Stimulated activated CD8-positive, alpha-beta memory T cell treated with anti-CD3 and anti-CD28 coated beads, Interleukin-4, amount 100 ng/mL, for 4 hours (primary cell): ENCODE results near the gene RGSL1.

Source experiments
- DNase-seq, 2 donors: peaks; one replicate each; pipeline ENCODE4 v3.0.0-alpha.2; 2020; ENCODE audit warnings: low read depth in 2 of 2, low spot score in 1 of 2

RGSL1 gene

GRCh38 chr1:182450087-182450486 is at the start of gene RGSL1:
TSS of gene RGSL1 (plus strand) at chr1:182450146. CDS start at chr1:182450166, 20 bp downstream.
- no peak for DNase-seq

- DNase-seq: no peak
These were observed 49.4 kb upstream of the RGSL1 start, which contains the start of gene TEDDM1 for GRCh38 chr1:182400567-182400966. TSS of gene TEDDM1 (minus strand) at chr1:182400667. CDS start at chr1:182400485, 182 bp downstream.

DNA sequence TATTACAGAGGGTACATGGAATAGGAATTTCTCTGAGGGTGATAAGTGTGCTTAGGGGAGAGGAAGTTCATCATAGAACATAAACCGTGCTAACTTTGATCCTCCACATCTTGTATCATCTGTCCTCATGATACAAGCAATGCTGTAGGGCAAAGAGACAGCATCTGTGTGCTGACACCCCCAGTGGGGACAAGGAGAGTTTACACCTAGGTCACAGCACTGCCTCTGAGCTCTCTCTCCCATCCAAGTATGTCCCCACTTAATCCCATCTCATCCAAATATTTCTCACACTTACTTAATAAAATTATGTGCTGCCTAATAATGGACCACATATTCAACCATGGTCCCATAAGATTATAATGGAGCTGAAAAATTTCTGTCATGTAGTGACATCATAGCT is 45.2 kb upstream of the RGSL1 start:
- DNase-seq: no peak

- no peak for DNase-seq
These were observed 44.4 kb upstream of the RGSL1 start for GRCh38 chr1:182405578-182405977.

GRCh38 chr1:182406012-182406411 is 43.9 kb upstream of the RGSL1 start:
- DNase-seq: no peak

GRCh38 chr1:182407724-182408123 is 42.2 kb upstream of the RGSL1 start:
- no peak for DNase-seq

DNA sequence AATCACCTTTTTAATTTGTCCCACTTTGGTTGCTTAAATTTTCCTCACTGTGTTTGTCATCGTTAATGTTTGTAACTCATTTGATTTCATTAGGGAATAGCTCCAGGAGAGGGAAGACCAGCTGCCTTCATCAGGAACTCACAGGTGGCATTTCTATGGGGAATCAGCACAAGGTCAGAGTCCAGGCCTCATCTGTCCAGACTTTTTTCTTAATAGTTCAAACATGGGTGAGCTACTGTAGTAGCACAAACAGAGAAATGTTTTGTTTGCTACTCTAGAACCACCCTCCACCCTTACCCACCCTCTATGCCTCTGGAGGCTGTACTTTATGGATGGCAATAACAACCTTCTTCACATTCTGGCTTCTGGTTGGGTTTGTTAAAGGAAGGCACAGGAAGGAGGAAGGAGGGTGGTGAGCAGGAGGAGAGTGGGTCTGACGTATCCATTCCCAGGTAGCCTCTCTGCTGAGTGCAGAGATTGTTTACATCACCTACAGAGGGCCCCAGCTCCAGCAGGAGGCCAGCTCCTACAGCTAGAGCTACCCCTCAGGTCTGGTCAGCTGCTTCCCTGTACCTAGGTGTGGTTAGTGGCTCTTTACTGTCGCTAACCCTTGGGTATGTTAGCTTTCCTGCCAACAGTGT is 41.4 kb upstream of the RGSL1 start:
- no peak for DNase-seq

- DNase-seq: no peak
These were observed 39.8 kb upstream of the RGSL1 start for GRCh38 chr1:182410138-182410537.

DNA sequence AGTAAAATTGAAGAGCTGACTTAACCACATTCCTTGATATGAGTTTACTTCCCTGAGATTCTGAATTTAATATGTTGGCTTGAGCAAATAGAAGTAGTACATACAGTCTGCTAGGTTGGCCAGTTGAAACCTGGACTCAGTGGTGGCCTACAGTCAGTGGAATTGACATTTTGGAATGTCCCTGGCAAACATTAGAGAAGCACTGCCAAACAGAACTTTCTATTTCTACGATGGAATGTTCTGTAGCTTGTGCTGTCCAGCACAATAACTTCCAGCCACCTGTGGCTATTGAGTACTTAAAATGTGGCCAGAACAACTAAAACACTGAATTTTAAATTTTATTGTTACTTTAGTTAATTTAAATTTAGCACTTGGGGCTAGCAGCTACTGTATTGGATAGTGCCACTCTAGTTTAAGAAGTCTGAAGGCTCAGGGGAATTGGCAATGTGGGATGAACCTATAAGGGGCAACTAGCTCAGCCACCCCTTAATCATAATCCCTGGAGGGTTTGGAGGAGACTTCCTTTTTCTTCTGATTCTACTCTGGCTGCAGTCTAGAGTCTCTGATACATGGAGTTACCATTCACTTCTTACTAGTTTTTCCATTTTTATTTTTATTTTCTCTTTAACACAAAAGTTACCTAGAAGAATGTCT is 39.2 kb upstream of the RGSL1 start:
- DNase-seq: no peak

DNA sequence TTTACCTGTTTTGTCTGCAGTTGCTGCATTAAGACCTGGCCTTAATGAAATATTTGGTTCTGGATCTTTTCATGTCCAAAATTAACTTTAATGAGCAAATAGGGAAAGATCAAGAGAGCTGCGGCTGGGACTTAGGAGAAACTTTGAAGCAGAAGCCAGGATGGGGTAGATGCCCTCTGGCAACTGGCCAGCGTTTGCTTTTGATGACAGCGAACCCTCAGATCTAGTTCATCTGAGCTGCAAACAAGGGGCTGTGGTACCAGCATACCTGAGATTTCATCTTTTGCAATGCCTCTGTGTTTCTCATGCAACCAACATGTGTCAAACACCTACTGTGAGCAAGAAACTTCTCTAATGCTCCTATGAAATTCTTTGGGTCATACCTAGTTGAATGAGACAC is 36.5 kb upstream of the RGSL1 start:
- no peak for DNase-seq

GRCh38 chr1:182413969-182414368 is 36.0 kb upstream of the RGSL1 start:
- DNase-seq: no peak

- no peak for DNase-seq
These were observed 34.2 kb upstream of the RGSL1 start for GRCh38 chr1:182415789-182416188.

- DNase-seq: no peak
These were observed 23.2 kb upstream of the RGSL1 start for GRCh38 chr1:182426442-182427430.

GRCh38 chr1:182428043-182428442 is 21.9 kb upstream of the RGSL1 start:
- DNase-seq: no peak

GRCh38 chr1:182430263-182431068 is 19.5 kb upstream of the RGSL1 start:
- DNase-seq: peak in 1 of 2 donors; percentile 5

DNA sequence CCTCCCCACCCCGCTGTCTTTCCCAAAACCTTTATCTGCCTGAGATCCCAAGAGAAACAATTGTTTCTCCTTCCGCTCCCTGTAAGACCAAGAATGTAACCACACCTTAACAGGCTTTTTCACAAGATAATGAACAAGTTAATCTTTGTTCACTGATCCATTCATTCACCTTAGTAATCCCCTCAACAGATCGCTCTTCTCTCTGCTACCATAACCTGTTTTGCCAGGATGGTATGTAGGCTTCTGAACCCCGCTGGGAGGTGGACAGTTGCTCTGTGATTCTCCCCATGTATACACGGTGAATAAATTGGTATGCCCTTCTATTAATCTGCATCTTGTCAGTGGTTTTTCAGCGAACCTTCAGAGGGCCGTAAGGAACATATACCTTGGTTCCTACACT is 18.7 kb upstream of the RGSL1 start:
- DNase-seq: no peak

DNA sequence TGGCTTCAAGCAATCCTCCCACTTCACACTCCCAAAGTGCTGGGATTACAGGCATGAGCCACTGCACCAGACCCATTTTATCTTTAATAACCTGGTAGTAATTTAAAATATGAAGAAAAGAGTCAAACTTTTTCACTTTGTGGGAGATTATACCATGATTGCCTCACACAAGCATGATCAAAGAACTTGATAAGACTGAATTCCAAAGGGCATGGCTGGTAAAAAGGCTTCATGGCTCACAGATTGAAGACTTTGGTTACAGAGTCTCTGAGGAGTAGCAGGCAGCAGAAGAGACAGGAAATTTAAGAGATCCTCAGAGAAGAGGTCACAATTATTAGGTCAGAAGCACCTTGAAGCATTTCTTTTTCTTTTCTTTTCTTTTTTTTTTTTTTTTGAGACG is 16.4 kb upstream of the RGSL1 start:
- DNase-seq: no peak

DNA sequence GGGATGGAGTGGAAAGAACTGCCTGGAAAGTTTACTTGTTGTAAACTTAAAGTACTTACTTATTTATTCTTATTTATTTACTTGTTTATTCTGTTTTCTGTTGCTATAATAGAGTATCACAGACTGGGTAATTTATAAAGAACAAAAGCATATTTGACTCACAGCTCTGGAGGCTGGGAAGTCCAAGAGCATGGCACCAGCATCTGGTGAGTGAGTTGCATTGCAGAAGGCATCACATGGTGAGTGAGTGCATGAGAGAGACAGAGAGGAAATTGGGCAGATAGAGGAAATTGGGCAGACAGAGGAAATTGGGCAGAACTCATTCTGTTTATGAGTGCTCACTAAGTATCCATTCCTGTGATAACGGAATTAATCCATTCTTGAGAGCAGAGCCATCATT is 11.6 kb upstream of the RGSL1 start:
- DNase-seq: no peak

GRCh38 chr1:182441719-182442118 is 8.2 kb upstream of the RGSL1 start:
- DNase-seq: no peak

DNA sequence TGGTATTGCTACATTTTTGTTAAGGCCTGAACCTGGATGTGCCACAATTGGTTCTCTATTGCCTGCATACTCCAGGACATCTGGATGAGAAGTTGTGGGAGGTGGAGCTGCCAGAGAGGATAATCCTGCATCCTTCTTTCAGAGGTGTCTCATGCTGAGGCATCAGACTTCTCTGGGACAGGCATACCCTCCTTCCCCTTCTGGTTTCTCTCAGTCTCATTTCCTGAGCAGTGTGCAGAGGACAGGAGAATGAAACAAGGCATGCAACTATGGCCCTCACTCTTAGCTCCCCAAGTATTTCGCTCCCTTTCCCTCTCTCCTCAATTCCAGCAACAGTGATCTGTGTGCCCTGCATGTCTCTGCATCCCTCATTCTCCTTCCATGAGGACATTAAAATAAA is 7.6 kb upstream of the RGSL1 start:
- no peak for DNase-seq

DNA sequence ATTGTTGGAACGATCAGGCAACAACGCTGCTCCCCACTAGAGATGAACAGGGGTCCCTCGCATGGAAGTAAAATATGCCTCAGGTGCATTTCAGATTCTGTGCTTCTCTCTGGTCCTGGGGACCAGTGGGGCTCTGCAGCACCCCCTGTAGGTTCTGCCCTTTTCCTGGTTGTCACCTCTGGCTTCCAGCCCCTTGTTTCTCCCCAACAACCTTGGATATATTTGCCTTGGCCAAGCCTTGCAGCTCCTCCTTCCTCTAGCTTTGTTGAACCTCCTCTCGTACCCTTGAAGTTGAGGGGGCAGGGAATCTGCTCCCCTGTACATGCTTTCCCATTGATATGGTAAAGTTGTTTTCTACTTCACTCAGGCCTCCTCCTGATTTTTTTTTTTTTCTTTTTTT is 5.4 kb upstream of the RGSL1 start:
- DNase-seq: no peak
